ENCODE measurements around the gene SORCS2.

Gene SORCS2

DNA sequence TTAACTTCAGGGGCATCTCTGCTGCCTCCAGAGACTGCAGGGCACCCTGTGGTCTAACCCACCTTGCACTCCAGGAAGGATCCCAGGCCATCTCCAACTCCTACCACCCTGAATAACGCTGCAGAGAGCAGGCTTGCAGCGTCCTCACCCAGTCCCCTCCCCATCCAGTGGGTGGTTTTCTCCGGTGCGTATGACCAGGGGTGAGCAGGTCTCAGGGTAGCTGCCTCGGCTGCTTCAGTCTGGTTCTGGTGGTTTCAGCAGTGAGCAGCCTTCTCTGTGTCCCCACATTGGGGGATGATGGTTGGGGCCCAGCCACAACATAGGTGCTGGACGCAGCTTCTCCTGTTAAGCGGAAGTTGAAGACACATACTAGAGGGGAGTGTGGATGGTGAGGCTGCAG lies 38.6 kb upstream of the SORCS2 start:
- H3K4me1 ChIP-seq (ENCODE audit: control insufficient read depth, insufficient read depth, low read length) = peaks cover 12% of the 10 kb centered on the region; the same call in 1 of the 2 replicates
- no peaks in the 10 kb centered on the region for H3K27me3 ChIP-seq (ENCODE audit: control insufficient read depth, insufficient read depth, low read length)
- no peaks in the 10 kb centered on the region for H3K9me3 ChIP-seq (ENCODE audit: control insufficient read depth, insufficient read depth, low read depth, low read length)
- no peaks in the 10 kb centered on the region for H3K36me3 ChIP-seq (ENCODE audit: control insufficient read depth, insufficient read depth, low read length)
- H3K4me3 ChIP-seq (ENCODE audit: low read depth, low read length) = no peak overlapping the region
- H3K9ac ChIP-seq (ENCODE audit: low read length) = no peak overlapping the region
- no peak overlapping the region for H3K27ac ChIP-seq (ENCODE audit: low read depth, low read length)

DNA sequence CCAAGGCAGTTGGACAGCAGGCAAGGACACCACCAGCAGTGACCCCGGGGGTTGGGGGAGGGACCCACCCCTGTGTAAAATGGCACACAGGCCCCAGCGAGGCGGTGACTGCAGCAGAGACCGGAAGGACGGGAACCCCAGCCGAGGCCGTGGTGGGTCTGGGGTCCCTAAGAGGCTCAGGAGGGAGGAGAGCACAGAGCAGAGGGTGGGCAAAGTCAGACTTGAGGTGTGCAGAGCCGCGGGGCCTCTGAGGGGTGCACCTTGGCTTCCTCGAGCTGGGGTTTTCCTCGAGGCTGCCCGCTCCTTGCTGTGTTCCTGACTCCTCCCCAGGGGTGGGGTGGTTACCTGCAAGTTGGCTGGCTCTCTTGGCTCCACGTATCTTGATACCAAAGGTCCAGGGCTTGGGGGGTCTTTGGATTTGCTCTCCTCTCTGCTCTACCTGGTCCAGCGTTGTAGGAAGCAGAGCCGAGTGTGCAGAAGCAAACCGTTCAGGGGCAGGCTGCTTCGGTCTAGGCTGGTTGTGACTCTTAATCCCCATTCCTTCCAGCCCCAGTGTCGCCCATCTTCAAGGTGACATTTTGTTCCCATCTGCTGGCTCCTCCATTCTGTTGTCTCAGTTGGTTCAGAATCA lies 37.9 kb upstream of the SORCS2 start:
- H3K27ac ChIP-seq (ENCODE audit: low read depth, low read length) = no peak overlapping the region
- no peaks in the 10 kb centered on the region for H3K9me3 ChIP-seq (ENCODE audit: control insufficient read depth, insufficient read depth, low read depth, low read length)
- no peak overlapping the region for H3K4me3 ChIP-seq (ENCODE audit: low read depth, low read length)
- no peaks in the 10 kb centered on the region for H3K27me3 ChIP-seq (ENCODE audit: control insufficient read depth, insufficient read depth, low read length)
- peaks cover 12% of the 10 kb centered on the region; the same call in 1 of the 2 replicates for H3K4me1 ChIP-seq (ENCODE audit: control insufficient read depth, insufficient read depth, low read length)
- no peak overlapping the region for H3K9ac ChIP-seq (ENCODE audit: low read length)
- H3K36me3 ChIP-seq (ENCODE audit: control insufficient read depth, insufficient read depth, low read length) = no peaks in the 10 kb centered on the region

DNA sequence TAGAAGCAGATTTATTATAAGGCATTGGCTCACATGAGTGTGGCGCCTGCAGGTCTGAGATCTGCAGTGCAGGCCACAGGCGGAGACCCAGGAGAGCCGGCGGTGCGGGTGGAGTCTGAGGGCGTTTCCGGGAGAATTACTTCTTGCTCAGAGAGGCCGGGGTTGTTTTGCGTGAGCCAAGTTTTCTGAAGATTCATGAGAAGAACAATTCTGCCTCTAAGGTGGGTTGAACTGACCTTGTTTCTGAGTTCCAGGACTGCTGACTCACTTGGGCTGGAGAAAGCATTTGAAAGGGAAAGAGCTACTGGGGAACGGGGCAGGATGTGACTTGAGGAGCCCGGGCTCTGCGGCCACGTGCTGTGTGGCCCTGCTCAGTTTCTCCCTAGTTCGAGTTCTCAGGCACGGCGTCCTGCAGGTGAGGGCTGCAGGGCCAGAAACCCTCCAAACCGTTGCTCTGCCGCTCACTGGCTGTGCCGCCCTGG lies 36.7 kb upstream of the SORCS2 start:
- Histone ChIP-seq H3K27ac (ENCODE audit: low read depth, low read length) (no peak overlapping the region), H3K4me1 (ENCODE audit: control insufficient read depth, insufficient read depth, low read length) (peaks cover 12% of the 10 kb centered on the region; the same call in 1 of the 2 replicates), H3K36me3 (ENCODE audit: control insufficient read depth, insufficient read depth, low read length) (no peaks in the 10 kb centered on the region), H3K9ac (ENCODE audit: low read length) (no peak overlapping the region), H3K4me3 (ENCODE audit: low read depth, low read length) (no peak overlapping the region), H3K9me3 (ENCODE audit: control insufficient read depth, insufficient read depth, low read depth, low read length) (no peaks in the 10 kb centered on the region), H3K27me3 (ENCODE audit: control insufficient read depth, insufficient read depth, low read length) (no peaks in the 10 kb centered on the region)

DNA sequence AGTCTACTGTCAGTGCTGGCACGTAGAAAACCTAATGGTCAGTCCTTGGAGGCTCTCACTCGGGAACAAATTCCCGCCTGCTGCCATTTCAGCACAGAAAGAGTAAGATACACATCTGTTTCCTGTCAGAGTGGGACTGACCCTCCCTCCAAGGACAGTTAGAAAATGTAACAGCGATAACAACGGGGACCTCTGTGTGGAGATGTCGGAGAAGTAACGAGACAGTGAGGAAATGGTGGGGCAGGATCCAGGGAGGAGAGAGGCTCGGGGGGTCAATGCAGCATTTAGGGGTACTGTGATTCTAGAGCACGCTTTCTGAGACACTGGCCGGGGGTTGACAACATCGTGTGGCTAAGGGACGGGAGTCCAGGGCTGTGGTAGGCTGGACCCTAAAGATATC lies 36.0 kb upstream of the SORCS2 start:
- no peaks in the 10 kb centered on the region for H3K27me3 ChIP-seq (ENCODE audit: control insufficient read depth, insufficient read depth, low read length)
- H3K27ac ChIP-seq (ENCODE audit: low read depth, low read length) = no peak overlapping the region
- H3K36me3 ChIP-seq (ENCODE audit: control insufficient read depth, insufficient read depth, low read length) = no peaks in the 10 kb centered on the region
- no peaks in the 10 kb centered on the region for H3K9me3 ChIP-seq (ENCODE audit: control insufficient read depth, insufficient read depth, low read depth, low read length)
- peaks cover 12% of the 10 kb centered on the region; the same call in 1 of the 2 replicates for H3K4me1 ChIP-seq (ENCODE audit: control insufficient read depth, insufficient read depth, low read length)
- H3K9ac ChIP-seq (ENCODE audit: low read length) = no peak overlapping the region
- H3K4me3 ChIP-seq (ENCODE audit: low read depth, low read length) = no peak overlapping the region

DNA sequence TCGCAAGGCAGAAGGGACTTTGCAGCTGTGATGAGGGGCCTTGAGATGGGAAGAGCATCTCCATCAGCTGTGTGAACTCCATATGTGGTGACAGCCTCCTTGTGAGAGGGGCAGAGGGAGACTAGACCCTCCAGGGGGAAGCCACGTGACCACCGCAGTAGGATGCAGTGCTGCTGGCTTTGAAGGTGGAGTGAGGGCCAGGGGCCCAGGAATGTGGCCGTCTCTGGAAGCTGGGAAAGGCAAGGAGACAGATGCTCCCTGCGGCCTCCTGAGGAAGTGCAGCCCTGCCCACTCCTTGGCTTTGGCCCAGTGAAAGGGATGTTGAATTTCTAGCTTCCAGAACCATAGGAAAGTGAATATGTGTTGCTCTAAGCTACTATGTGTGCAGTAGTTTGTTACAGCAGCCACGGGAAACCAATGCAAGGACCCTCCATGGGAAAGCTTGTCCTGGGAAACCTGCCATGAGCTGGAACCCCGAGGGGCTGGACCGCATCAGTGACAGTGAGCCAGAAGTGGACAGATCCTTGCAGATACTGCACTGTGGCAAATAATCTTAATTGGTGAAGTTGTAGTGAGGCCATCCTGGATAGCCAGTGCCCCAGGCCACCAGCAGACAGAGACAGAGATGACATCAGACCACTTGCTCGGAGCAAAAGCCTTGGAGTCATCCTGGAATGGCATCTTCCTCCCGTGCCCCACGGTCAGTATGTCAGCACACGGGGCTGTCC lies 35.4 kb upstream of the SORCS2 start:
- Histone ChIP-seq H3K4me1 (ENCODE audit: control insufficient read depth, insufficient read depth, low read length) (peaks cover 12% of the 10 kb centered on the region; the same call in 1 of the 2 replicates), H3K27ac (ENCODE audit: low read depth, low read length) (no peak overlapping the region), H3K9me3 (ENCODE audit: control insufficient read depth, insufficient read depth, low read depth, low read length) (no peaks in the 10 kb centered on the region), H3K4me3 (ENCODE audit: low read depth, low read length) (no peak overlapping the region), H3K9ac (ENCODE audit: low read length) (no peak overlapping the region), H3K27me3 (ENCODE audit: control insufficient read depth, insufficient read depth, low read length) (no peaks in the 10 kb centered on the region), H3K36me3 (ENCODE audit: control insufficient read depth, insufficient read depth, low read length) (no peaks in the 10 kb centered on the region)

DNA sequence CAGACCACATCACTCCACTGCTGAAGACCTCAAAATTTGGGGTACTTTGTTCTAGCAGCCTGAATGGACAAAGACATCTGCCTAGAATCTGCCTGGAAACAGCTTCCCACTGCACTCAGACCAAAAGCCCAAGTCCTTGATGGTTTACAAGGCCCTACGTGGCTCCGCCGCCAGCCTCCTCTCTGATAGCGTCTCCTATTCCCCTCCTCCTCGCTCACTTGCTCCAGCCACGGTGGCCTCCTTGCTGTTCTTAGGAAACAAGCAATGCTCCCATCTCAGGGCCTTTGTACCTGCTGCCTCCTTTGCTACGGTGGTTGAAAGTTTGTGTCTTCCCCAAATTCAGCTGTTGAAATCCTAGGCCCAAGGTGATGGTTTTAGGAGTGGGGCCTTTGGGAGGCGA lies 34.7 kb upstream of the SORCS2 start:
- Histone ChIP-seq H3K4me3 (ENCODE audit: low read depth, low read length) (no peak overlapping the region), H3K27ac (ENCODE audit: low read depth, low read length) (no peak overlapping the region), H3K9ac (ENCODE audit: low read length) (no peak overlapping the region), H3K9me3 (ENCODE audit: control insufficient read depth, insufficient read depth, low read depth, low read length) (no peaks in the 10 kb centered on the region), H3K36me3 (ENCODE audit: control insufficient read depth, insufficient read depth, low read length) (no peaks in the 10 kb centered on the region), H3K4me1 (ENCODE audit: control insufficient read depth, insufficient read depth, low read length) (peaks cover 12% of the 10 kb centered on the region; the same call in 1 of the 2 replicates), H3K27me3 (ENCODE audit: control insufficient read depth, insufficient read depth, low read length) (no peaks in the 10 kb centered on the region)

DNA sequence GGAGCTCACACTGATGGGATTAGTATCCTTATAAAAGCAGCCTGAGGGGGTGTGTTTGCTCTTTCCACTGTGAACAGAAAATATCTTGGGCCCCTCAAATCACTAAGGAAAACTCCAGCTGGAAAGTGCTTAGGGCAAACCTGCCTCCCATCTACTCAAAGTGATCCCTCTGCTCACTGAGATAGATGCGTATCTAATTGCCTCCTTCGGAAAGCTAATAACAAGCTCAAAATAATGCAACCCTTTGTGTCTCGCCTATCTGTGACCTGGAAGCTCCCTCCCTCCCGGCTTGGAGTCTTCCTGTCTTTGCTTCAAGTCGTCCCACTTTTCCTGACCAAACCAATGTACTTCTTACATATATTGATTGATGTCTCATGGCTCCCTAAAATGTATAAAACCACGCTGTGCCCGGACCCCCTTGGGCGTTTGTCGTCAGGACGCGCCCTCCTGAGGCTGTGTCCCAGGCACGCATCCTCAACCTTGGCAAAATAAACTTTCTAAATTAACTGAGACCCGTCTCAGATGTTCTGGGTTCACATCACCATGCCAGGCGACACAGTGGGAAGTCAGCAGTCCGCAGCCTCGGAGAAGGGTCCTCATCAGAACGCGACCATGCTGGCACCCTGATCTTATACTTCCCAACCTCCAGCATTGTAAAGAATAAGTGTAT lies 34.1 kb upstream of the SORCS2 start:
- H3K4me1 ChIP-seq (ENCODE audit: control insufficient read depth, insufficient read depth, low read length) = peaks cover 12% of the 10 kb centered on the region; the same call in 1 of the 2 replicates
- H3K9ac ChIP-seq (ENCODE audit: low read length) = no peak overlapping the region
- H3K36me3 ChIP-seq (ENCODE audit: control insufficient read depth, insufficient read depth, low read length) = no peaks in the 10 kb centered on the region
- H3K4me3 ChIP-seq (ENCODE audit: low read depth, low read length) = no peak overlapping the region
- H3K27ac ChIP-seq (ENCODE audit: low read depth, low read length) = no peak overlapping the region
- H3K9me3 ChIP-seq (ENCODE audit: control insufficient read depth, insufficient read depth, low read depth, low read length) = no peaks in the 10 kb centered on the region
- no peaks in the 10 kb centered on the region for H3K27me3 ChIP-seq (ENCODE audit: control insufficient read depth, insufficient read depth, low read length)

DNA sequence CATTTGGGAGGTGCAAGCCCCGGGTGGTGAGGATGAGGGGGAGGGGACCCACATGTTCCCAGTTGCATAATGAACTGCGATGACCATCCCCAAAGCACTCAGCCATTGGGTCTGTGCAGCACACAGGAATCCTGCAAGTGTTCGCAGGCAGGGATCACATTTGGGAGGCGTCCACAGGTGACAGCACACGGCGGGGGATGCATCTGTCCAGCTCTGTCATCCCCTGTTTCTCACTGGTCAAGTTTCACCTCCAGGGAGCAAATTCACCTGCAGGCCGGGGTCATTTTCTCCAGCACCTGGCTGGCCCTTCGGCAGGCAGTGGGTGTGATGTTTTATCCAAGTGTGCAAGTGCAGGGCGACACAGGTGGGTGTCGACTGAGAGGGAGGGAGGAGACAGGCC lies 33.3 kb upstream of the SORCS2 start:
- H3K27me3 ChIP-seq (ENCODE audit: control insufficient read depth, insufficient read depth, low read length) = no peaks in the 10 kb centered on the region
- no peak overlapping the region for H3K9ac ChIP-seq (ENCODE audit: low read length)
- H3K4me3 ChIP-seq (ENCODE audit: low read depth, low read length) = no peak overlapping the region
- H3K36me3 ChIP-seq (ENCODE audit: control insufficient read depth, insufficient read depth, low read length) = no peaks in the 10 kb centered on the region
- H3K27ac ChIP-seq (ENCODE audit: low read depth, low read length) = no peak overlapping the region
- no peaks in the 10 kb centered on the region for H3K9me3 ChIP-seq (ENCODE audit: control insufficient read depth, insufficient read depth, low read depth, low read length)
- H3K4me1 ChIP-seq (ENCODE audit: control insufficient read depth, insufficient read depth, low read length) = peaks cover 12% of the 10 kb centered on the region; the same call in 1 of the 2 replicates

DNA sequence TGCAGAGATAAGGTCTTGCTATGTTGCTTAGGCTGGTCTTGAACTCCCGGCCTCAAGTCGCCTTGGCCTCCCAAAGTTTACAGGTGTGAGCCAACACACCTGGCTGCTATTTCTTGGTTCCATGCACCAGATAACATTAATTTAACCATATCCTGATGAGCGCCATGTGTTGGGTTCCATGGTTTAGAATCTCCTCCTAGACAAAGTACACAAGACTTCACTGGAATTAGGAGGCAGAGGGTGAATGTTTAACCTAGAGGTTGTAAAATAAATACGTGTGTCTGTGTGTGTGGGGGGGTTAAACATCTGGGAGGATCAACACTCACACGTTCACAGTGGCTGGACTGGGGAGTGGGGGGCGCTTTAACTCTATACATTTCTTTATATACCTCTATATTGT lies 32.4 kb upstream of the SORCS2 start:
- no peak overlapping the region for H3K4me3 ChIP-seq (ENCODE audit: low read depth, low read length)
- H3K27me3 ChIP-seq (ENCODE audit: control insufficient read depth, insufficient read depth, low read length) = no peaks in the 10 kb centered on the region
- peaks cover 12% of the 10 kb centered on the region; the same call in 1 of the 2 replicates for H3K4me1 ChIP-seq (ENCODE audit: control insufficient read depth, insufficient read depth, low read length)
- no peak overlapping the region for H3K27ac ChIP-seq (ENCODE audit: low read depth, low read length)
- H3K9ac ChIP-seq (ENCODE audit: low read length) = no peak overlapping the region
- no peaks in the 10 kb centered on the region for H3K36me3 ChIP-seq (ENCODE audit: control insufficient read depth, insufficient read depth, low read length)
- H3K9me3 ChIP-seq (ENCODE audit: control insufficient read depth, insufficient read depth, low read depth, low read length) = no peaks in the 10 kb centered on the region

DNA sequence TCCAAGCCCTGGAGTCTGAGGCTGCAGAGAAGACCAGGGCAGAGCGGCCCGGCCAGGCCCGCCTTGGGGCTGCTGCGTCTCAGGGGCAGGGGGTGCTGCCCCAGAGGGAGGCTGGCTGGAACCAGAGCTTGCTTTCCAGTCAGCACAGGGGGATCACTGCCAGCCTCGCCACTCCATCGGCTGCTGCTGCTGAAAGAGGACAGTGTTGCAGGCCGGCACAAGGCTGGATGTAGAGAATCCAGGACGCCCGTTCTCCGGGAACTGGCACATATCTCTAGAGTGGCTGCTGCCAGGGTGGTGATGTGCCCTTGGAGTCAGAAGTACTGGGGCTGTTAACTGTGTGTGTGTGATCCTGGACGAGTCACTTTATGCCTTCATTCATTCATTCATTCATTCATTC lies 31.9 kb upstream of the SORCS2 start:
- Histone ChIP-seq H3K27me3 (ENCODE audit: control insufficient read depth, insufficient read depth, low read length) (no peaks in the 10 kb centered on the region), H3K4me1 (ENCODE audit: control insufficient read depth, insufficient read depth, low read length) (peaks cover 12% of the 10 kb centered on the region; the same call in 1 of the 2 replicates), H3K4me3 (ENCODE audit: low read depth, low read length) (no peak overlapping the region), H3K36me3 (ENCODE audit: control insufficient read depth, insufficient read depth, low read length) (no peaks in the 10 kb centered on the region), H3K9ac (ENCODE audit: low read length) (no peak overlapping the region), H3K9me3 (ENCODE audit: control insufficient read depth, insufficient read depth, low read depth, low read length) (no peaks in the 10 kb centered on the region), H3K27ac (ENCODE audit: low read depth, low read length) (no peak overlapping the region)

DNA sequence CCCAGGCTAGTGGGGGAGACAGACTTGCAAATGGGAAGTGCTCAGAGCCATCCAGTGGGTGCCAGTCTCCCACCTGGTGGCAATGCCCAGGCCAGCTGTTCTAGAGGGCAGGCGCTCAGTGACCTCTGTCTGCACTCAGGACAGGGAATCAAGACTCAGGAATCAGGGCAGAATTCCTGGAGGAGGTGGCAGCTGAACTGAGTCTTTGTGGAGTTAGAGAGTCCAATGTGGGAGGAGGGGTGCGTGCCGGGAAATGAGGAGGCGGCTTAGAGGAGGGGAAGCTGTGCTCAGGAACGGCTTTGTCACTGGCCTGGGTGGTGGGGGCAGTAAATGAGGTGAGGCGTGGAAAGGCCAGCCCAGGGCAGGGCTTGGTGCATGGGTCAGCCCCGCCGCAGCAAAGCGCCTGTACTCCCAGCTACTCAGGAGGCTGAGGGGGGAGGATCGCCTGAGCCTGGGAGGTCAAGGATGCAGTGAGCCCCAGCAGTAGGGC lies 31.3 kb upstream of the SORCS2 start:
- Histone ChIP-seq H3K36me3 (ENCODE audit: control insufficient read depth, insufficient read depth, low read length) (no peaks in the 10 kb centered on the region), H3K27me3 (ENCODE audit: control insufficient read depth, insufficient read depth, low read length) (no peaks in the 10 kb centered on the region), H3K9ac (ENCODE audit: low read length) (no peak overlapping the region)

More for the DNA sequence above, 31.3 kb upstream of the SORCS2 start:
- no peak overlapping the region for H3K4me3 ChIP-seq (ENCODE audit: low read depth, low read length)
- no peak overlapping the region for H3K27ac ChIP-seq (ENCODE audit: low read depth, low read length)
- peaks cover 7% of the 10 kb centered on the region; the same call in 1 of the 2 replicates for H3K4me1 ChIP-seq (ENCODE audit: control insufficient read depth, insufficient read depth, low read length)
- no peaks in the 10 kb centered on the region for H3K9me3 ChIP-seq (ENCODE audit: control insufficient read depth, insufficient read depth, low read depth, low read length)
